Pancreas (tissue), 10 donors: ENCODE data around the gene MPZL3. TPM values are rescaled to one million over a fixed set of nuclear protein-coding genes. Genes with fewer than 3 reads are reported as not detected.

Experiments used
- ATAC-seq, 4 donors: fragments of 200-7000 bp; cut with Tn5 transposase; one replicate each; pipeline versions ENCODE4 v1.8.0 to v1.9.1; 2020; ENCODE audit warnings: mild to moderate bottlenecking in 4 of 4, moderate library complexity in 4 of 4
- DNase-seq, 6 donors: peaks; one replicate each; pipeline ENCODE4 v3.0.0-alpha.2; 2020
- FAIRE-seq: peaks from 2 replicates; lab custom pipeline; 2012; peaks lifted over from hg19 to GRCh38; lab: Jason Lieb, UNC
- H3K27ac ChIP-seq, 4 donors: fragments of 200-600 bp; sonication (generic); 1 replicate in 3 of 4; 2 replicates in 1 of 4; pipeline versions ENCODE4 v1.5.0 to v1.8.0; 2020
- H3K27me3 ChIP-seq, 4 donors: fragments of 200-600 bp; one replicate each; pipeline ENCODE4 v1.8.0; 2021
- H3K36me3 ChIP-seq, 3 donors: fragments of 200-600 bp; sonication (generic) in 1 of 3; one replicate each; pipeline versions ENCODE4 v1.5.0 to v1.8.0; 2020 to 2021
- H3K4me1 ChIP-seq, 3 donors: fragments of 200-600 bp; one replicate each; pipeline ENCODE4 v1.8.0; 2021
- H3K4me3 ChIP-seq, 4 donors: fragments of 200-600 bp; sonication (generic) in 2 of 4; one replicate each; pipeline versions ENCODE4 v1.5.0 to v1.8.0; 2020 to 2021
- H3K9me3 ChIP-seq, 4 donors: fragments of 200-600 bp; one replicate each; pipeline ENCODE4 v1.8.0; 2021
- WGBS, 2 donors: extraction: QIAGEN DNeasy Blood & Tissue Kit; methylation state at CpG; one replicate each; pipeline ENCODE4 v1.1.7; 2013; 5-methylcytosine and 5-hydroxymethylcytosine counted together
- intact Hi-C, 3 donors: fragments of 100-400 bp; cut with DNase I; formaldehyde crosslinking; loops; one replicate each; pipeline versions ENCODE4 v1.11.1 to v1.14.2; 2022
- polyA plus RNA-seq, 2 donors: library from polyadenylated mRNA; stranded (reverse); fragments of 200-250 nt; gene quantifications; one replicate each; pipeline ENCODE4 v1.2.3, GENCODE V29; 2013
- total RNA-seq, 6 donors: library from RNA; stranded (reverse); fragmentation: NEBNext Ultra II Directional in 4 of 6; extraction: Animal tissue kit (Norgen Biotek cat#: 25700) in 4 of 6; gene quantifications; one replicate each; pipeline versions ENCODE4 v1.2.1 to v1.2.4, GENCODE V29; 2021 to 2023
- TF ChIP-seq, protein P1 (sequence below), 4 donors: fragments of 200-600 bp; sonication (generic) in 3 of 4; IDR thresholded peaks; one replicate each; pipeline versions ENCODE4 v1.5.0 to v1.8.0; 2021; ENCODE audit warnings: antibody characterized with exemption in 4 of 4
- donor health status: healthy with polysubstance abuse.
- donor health status: DM: no; HTN: no; CAD: no; lungs with moderate emphysema.
- donor health status: DM: no; HTN: no; CAD: no.
- donor health status: control.
- donor health status: control.
- donor health status: Bipolar disorder and iron deficiency.
- donor health status: DM: yes; HTN: yes; CAD: no.
- donor health status: DM: no; HTN: no; CAD: no.
- donor health status: DM: no; HTN: no; CAD: no.
- donor health status: DM: yes; HTN: yes; CAD: no.

MPZL3 gene
- total and polyA plus RNA-seq, 8 donors, result 3.8 to 8.0 (median 5.2) TPM

- no peak overlapping the region for H3K27ac ChIP-seq
- no peak for ATAC-seq
- FAIRE-seq, result no peak
- intact Hi-C loops, result loop anchor here in 1 of 3 donors (10.0 kb wide), 1 partner anchor 67 kb away; no protein-coding TSS in a partner anchor
- no peaks in the 10 kb centered on the region for H3K36me3 ChIP-seq
- WGBS, 2 donors, result 34 to 53% methylated on average over 2 of the region's 2 CpGs
- peaks cover 0 to 4% (median 0%) of the 10 kb centered on the region in 3 donors for H3K4me1 ChIP-seq
- TF ChIP-seq, protein P1, sequence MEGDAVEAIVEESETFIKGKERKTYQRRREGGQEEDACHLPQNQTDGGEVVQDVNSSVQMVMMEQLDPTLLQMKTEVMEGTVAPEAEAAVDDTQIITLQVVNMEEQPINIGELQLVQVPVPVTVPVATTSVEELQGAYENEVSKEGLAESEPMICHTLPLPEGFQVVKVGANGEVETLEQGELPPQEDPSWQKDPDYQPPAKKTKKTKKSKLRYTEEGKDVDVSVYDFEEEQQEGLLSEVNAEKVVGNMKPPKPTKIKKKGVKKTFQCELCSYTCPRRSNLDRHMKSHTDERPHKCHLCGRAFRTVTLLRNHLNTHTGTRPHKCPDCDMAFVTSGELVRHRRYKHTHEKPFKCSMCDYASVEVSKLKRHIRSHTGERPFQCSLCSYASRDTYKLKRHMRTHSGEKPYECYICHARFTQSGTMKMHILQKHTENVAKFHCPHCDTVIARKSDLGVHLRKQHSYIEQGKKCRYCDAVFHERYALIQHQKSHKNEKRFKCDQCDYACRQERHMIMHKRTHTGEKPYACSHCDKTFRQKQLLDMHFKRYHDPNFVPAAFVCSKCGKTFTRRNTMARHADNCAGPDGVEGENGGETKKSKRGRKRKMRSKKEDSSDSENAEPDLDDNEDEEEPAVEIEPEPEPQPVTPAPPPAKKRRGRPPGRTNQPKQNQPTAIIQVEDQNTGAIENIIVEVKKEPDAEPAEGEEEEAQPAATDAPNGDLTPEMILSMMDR (IDR thresholded peaks at IDR 0.05), result no peak
- DNase-seq, result no peak
- H3K4me3 ChIP-seq, result no peak overlapping the region
- H3K9me3 ChIP-seq, result no peaks in the 10 kb centered on the region
- no peaks in the 10 kb centered on the region for H3K27me3 ChIP-seq
Measured at GRCh38 chr11:118272001-118272400, 19.8 kb upstream of the MPZL3 start.

DNA sequence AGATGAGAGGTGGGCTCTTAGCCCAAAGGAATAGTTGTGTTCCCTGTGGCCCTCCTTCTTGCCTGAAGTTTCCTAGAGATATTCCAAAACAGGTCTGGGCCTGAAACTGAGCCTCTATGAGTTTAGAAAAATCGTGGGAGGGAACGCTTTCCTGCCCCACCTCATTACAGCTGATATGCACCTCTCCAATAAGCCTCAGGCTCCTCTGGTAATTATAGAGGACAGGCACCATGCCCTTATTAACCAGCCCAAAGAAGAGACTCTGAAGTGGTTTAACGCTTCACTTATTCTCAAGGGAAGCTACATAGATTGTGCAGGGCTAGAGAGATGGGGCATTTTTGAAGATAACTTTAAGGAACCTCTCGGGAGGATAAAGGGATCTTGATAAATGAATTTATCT lies 15.3 kb upstream of the MPZL3 start:
- DNase-seq (no peak), ATAC-seq (no peak), FAIRE-seq (no peak)
- no peak overlapping the region for H3K4me3 ChIP-seq
- H3K4me1 ChIP-seq, result peaks cover 0 to 8% (median 0%) of the 10 kb centered on the region in 3 donors
- TF ChIP-seq, protein P1 (IDR thresholded peaks at IDR 0.05), result no peak
- H3K27ac ChIP-seq, result no peak overlapping the region
- no peaks in the 10 kb centered on the region for H3K9me3 ChIP-seq
- intact Hi-C loops, result no loop called here
- 73 to 81% methylated on average over 4 of the region's 4 CpGs for WGBS, 2 donors
- no peaks in the 10 kb centered on the region for H3K36me3 ChIP-seq
- no peaks in the 10 kb centered on the region for H3K27me3 ChIP-seq

DNA sequence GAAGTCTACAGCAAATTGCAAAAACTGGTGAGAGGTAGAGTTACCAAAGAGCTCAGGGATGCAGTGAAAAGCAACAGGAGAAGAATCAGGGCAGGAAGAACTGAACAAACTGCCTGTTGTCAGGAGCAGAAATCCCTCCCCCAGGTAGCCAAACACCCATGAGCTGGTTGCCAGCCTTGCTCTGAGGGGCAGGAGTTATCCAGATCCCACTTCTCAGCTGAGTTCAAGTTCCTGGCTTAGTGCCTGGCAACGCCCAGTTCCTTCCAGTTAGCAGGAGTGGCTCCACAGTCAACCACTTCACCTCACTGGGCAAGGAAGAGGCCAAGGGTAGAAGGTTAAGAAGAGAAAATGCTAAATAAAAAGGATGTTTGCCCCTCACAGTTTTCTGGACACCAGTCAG lies 13.8 kb upstream of the MPZL3 start:
- TF ChIP-seq, protein P1 (IDR thresholded peaks at IDR 0.05), result no peak
- Histone ChIP-seq H3K4me1 (peaks cover 0 to 17% (median 0%) of the 10 kb centered on the region in 3 donors), H3K27me3 (no peaks in the 10 kb centered on the region), H3K9me3 (no peaks in the 10 kb centered on the region), H3K4me3 (no peak overlapping the region), H3K36me3 (no peaks in the 10 kb centered on the region), H3K27ac (peak overlapping the region in 1 of 4 donors; percentile 93)
- intact Hi-C loops, result no loop called here
- DNase-seq (no peak), FAIRE-seq (no peak), ATAC-seq (no peak)
- WGBS, 2 donors, result 76 to 80% methylated on average over 1 of the region's 1 CpG

GRCh38 chr11:118264569-118265465 lies 12.7 kb upstream of the MPZL3 start:
- H3K4me1 ChIP-seq, result peaks cover 0 to 17% (median 0%) of the 10 kb centered on the region in 3 donors
- no peak for DNase-seq
- no peaks in the 10 kb centered on the region for H3K27me3 ChIP-seq
- ATAC-seq, result no peak
- TF ChIP-seq, protein P1 (IDR thresholded peaks at IDR 0.05), result no peak
- WGBS, 2 donors, result 46% methylated on average over 13 of the region's 13 CpGs
- intact Hi-C loops, result no loop called here
- FAIRE-seq, result no peak
- H3K9me3 ChIP-seq, result no peaks in the 10 kb centered on the region
- peak overlapping the region; percentile 56 to 93 (median 87) for H3K27ac ChIP-seq
- no peaks in the 10 kb centered on the region for H3K36me3 ChIP-seq
- H3K4me3 ChIP-seq, result peak overlapping the region in 3 of 4 donors; percentile 15 to 57 (median 38)
